Measurements from ENCODE around the gene AADACL2.

DNA sequence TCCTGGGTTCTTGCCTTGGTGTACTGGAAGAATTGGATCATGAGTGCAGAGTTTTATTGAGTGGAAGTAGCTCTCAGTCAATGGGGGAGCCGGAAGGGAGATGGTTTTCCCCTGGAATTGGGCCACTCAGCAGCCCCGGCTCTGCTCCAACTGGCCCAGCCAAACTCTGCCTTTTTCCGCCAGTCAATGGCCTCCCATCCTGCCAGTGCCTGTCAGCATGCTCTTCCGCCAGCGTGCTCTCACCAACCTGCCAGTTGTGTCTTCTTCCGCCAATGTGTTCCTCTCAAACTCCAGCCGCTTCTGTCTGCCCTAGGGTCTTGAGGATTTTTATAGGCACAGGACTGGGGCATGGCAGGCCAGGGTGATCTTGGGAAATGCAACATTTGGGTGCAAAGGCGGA, 12.4 kb upstream of the AADACL2 start:
- TF ChIP-seq, protein P1, sequence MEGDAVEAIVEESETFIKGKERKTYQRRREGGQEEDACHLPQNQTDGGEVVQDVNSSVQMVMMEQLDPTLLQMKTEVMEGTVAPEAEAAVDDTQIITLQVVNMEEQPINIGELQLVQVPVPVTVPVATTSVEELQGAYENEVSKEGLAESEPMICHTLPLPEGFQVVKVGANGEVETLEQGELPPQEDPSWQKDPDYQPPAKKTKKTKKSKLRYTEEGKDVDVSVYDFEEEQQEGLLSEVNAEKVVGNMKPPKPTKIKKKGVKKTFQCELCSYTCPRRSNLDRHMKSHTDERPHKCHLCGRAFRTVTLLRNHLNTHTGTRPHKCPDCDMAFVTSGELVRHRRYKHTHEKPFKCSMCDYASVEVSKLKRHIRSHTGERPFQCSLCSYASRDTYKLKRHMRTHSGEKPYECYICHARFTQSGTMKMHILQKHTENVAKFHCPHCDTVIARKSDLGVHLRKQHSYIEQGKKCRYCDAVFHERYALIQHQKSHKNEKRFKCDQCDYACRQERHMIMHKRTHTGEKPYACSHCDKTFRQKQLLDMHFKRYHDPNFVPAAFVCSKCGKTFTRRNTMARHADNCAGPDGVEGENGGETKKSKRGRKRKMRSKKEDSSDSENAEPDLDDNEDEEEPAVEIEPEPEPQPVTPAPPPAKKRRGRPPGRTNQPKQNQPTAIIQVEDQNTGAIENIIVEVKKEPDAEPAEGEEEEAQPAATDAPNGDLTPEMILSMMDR (conservative IDR thresholded peaks at IDR 0.05; ENCODE audit: low read length), result no peak
- TF ChIP-seq EZH2phosphoT487 (IDR thresholded peaks at IDR 0.05; ENCODE audit: borderline replicate concordance), result no peak

All from Loucy (cell line).